K562 (cell line): ENCODE results near the gene EFHD2. TPM values are rescaled to one million over a fixed set of nuclear protein-coding genes. Genes with fewer than 3 reads are reported as not detected.
A peak's percentile ranks its signal among the peaks of the same experiment; 100 is the strongest.
"Not testable (repeated sequence)": the region's sequence is repeated elsewhere in the genome, so short reads cannot be mapped to it uniquely, and the experiment has no call there.

Experiments
- ATAC-seq: fragments of 200-7000 bp; cut with Tn5 transposase; 3 replicates; pipeline ENCODE4 v1.9.1; 2020; ENCODE audit warnings: moderate library complexity
- BruUV-seq: library from RNA; stranded (reverse); fragments of 400-500 nt; replicated peaks from 2 replicates; lab custom pipeline; 2021; lab: Mats Ljungman, UMichigan
- CTCF ChIA-PET: fragments of 300-600 bp; formaldehyde crosslinking; extraction: SDS; loops from one replicate; lab custom pipeline; 2021; ENCODE audit warnings: low intra/inter-chr PET ratio; lab: Yijun Ruan, JAX
- POLR2A ChIA-PET: fragments of 300-600, 350-650 bp; sonication (Branson Sonifier 250); formaldehyde crosslinking; extraction: SDS; loops from one replicate; lab custom pipeline; 2021; ENCODE audit warnings: antibody characterized with exemption, inconsistent platforms; lab: Yijun Ruan, JAX
- DNase-seq, 4 experiments: peaks; one replicate each; pipeline versions ENCODE4 v3.0.0 to v3.0.0-alpha.2; 2011 to 2018; ENCODE audit warnings: low spot score in 3 of 4, mixed read lengths in 3 of 4; ENCODE audit errors: extremely low read depth in 1 of 4
- FAIRE-seq: peaks from 2 replicates; lab custom pipeline; 2011; peaks lifted over from hg19 to GRCh38; lab: Jason Lieb, UNC
- H2AFZ ChIP-seq: 2 replicates; pipeline ENCODE4 v1.6.0; 2011; ENCODE audit warnings: low read depth, low read length, control low read depth, inconsistent platforms
- H3K27ac ChIP-seq: fragments of 200-600 bp; 3 replicates; pipeline ENCODE4 v1.8.0; 2011; ENCODE audit warnings: low read depth, mild to moderate bottlenecking, control low read depth, inconsistent platforms, low read length, moderate library complexity, mixed read lengths; ENCODE audit errors: extremely low read depth
- H3K27me3 ChIP-seq, 2 experiments: fragments of 300-600 bp in 1 of 2; 2 replicates in 1 of 2; 3 replicates in 1 of 2; pipeline versions ENCODE4 v1.6.0 to v1.8.0; 2011; ENCODE audit warnings: inconsistent platforms in 2 of 2, low read length in 2 of 2, mild to moderate bottlenecking in 1 of 2, mixed read lengths in 1 of 2, moderate library complexity in 1 of 2; ENCODE audit not compliant: control insufficient read depth in 2 of 2, insufficient read depth in 2 of 2
- H3K36me3 ChIP-seq: fragments of 300-600 bp; 3 replicates; pipeline ENCODE4 v1.8.0; 2011; ENCODE audit warnings: mild to moderate bottlenecking, low read length, inconsistent platforms; ENCODE audit not compliant: control insufficient read depth, insufficient read depth
- H3K4me1 ChIP-seq, 2 experiments: fragments of 200-600 bp in 1 of 2; replicated peaks in 1 of 2; 2 replicates in 1 of 2; 3 replicates in 1 of 2; pipeline versions ENCODE4 v1.5.1 to v1.8.0; 2011; ENCODE audit warnings: inconsistent platforms in 2 of 2, low read length in 2 of 2, mild to moderate bottlenecking in 1 of 2, mixed read lengths in 1 of 2, moderate library complexity in 1 of 2; ENCODE audit not compliant: control insufficient read depth in 2 of 2, insufficient read depth in 2 of 2
- H3K4me2 ChIP-seq: 2 replicates; pipeline ENCODE4 v1.6.1; 2011; ENCODE audit warnings: low read length, control low read depth, inconsistent platforms, mixed read lengths; ENCODE audit not compliant: insufficient read depth
- H3K4me3 ChIP-seq: fragments of 200-600 bp; sonication (generic), shearing (Covaris generic); 2 replicates; pipeline ENCODE4 v1.5.1; 2016; ENCODE audit warnings: control low read depth, inconsistent platforms
- H3K79me2 ChIP-seq: fragments of 200-600 bp; 3 replicates; pipeline ENCODE4 v1.8.0; 2011; ENCODE audit warnings: low read length, inconsistent platforms; ENCODE audit not compliant: control insufficient read depth, insufficient read depth
- H3K9ac ChIP-seq, 2 experiments: 2 replicates each; pipeline versions ENCODE4 v1.6.0 to v1.6.1; 2011; ENCODE audit warnings: low read depth in 2 of 2, low read length in 2 of 2, control low read depth in 1 of 2, inconsistent platforms in 1 of 2, mild to moderate bottlenecking in 1 of 2, mixed read lengths in 1 of 2; ENCODE audit not compliant: insufficient read depth in 1 of 2
- H3K9me1 ChIP-seq: one replicate; pipeline ENCODE4 v1.6.0; 2011; ENCODE audit warnings: inconsistent platforms, mild to moderate bottlenecking, low read length, moderate library complexity; ENCODE audit not compliant: control insufficient read depth, insufficient read depth
- H3K9me3 ChIP-seq: replicated peaks from 2 replicates; pipeline ENCODE4 v1.5.1; 2011; ENCODE audit warnings: low read depth, low read length, inconsistent platforms; ENCODE audit not compliant: control insufficient read depth, insufficient read depth
- H4K20me1 ChIP-seq: replicated peaks from 2 replicates; pipeline ENCODE4 v1.6.1; 2011; ENCODE audit warnings: low read length, inconsistent platforms, mixed read lengths; ENCODE audit not compliant: control insufficient read depth, insufficient read depth
- RAD51 ChIP-seq: fragments of 450-650 bp; IDR thresholded peaks from 2 replicates; pipeline ENCODE4 v1.7.1; 2016; ENCODE audit warnings: low read depth, mild to moderate bottlenecking, borderline replicate concordance
- ZBTB7A ChIP-seq: IDR thresholded peaks from 2 replicates; pipeline ENCODE4 v1.6.1; 2011; ENCODE audit warnings: low read depth, mild to moderate bottlenecking, low read length, moderate library complexity, borderline replicate concordance; ENCODE audit not compliant: control insufficient read depth
- WGBS: fragments of 100-300 bp; shearing (Covaris generic); methylation state at CpG from one replicate; pipeline ENCODE4 v1.1.6; 2016; ENCODE audit warnings: low coverage, mixed read lengths; ENCODE audit not compliant: insufficient coverage; ENCODE audit errors: missing lambda C conversion rate; 5-methylcytosine and 5-hydroxymethylcytosine counted together
- in situ Hi-C: fragments of 300-500 bp; cut with MboI; formaldehyde crosslinking; loops from 4 replicates; pipeline ENCODE4 v1.15.0; 2018; ENCODE audit warnings: inconsistent platforms, mixed read lengths
- intact Hi-C: fragments of 100-400 bp; cut with micrococcal nuclease; formaldehyde crosslinking; loops from 2 replicates; pipeline ENCODE4 v1.14.2; 2022
- polyA plus RNA-seq, 8 experiments: library from polyadenylated mRNA; depleted of rRNA in 4 of 8; stranded (reverse) in 5 of 8; unstranded in 3 of 8; fragments of >200 nt; fragmentation: Nextera tagmentation in 2 of 8; fragmentation: Illumina TruSeq in 1 of 8; extraction: Ambion mirVana in 2 of 8; extraction: Trizol in 1 of 8; gene quantifications; 2 replicates each; pipeline versions ENCODE4 v1.2.1 to v1.2.3, GENCODE V29; 2011 to 2014; ENCODE audit warnings: inconsistent platforms in 1 of 8, missing spikeins in 1 of 8
- total RNA-seq, 7 experiments: library from RNA; depleted of rRNA in 6 of 7; stranded (reverse); fragments of >200 nt in 6 of 7; fragmentation: Illumina TruSeq in 2 of 7; extraction: Trizol in 2 of 7; gene quantifications; 2 replicates each; pipeline versions ENCODE4 v1.2.1 to v1.2.3, GENCODE V29; 2011 to 2021; ENCODE audit warnings: low replicate concordance in 1 of 7

EFHD2 gene
- total and polyA plus RNA-seq, 9 of the 15 experiments (the other 6 are each of a cell fraction or from before 2014, with no cell fraction given): 1.7 to 73.5 (median 25.2) TPM

GRCh38 chr1:15463064-15463800 lies 53.5 kb downstream of the EFHD2 start:
- H4K20me1 ChIP-seq, BruUV-seq, ATAC-seq, H3K4me3 ChIP-seq, DNase-seq, H3K27ac ChIP-seq, H3K4me2 ChIP-seq, H3K9me3 ChIP-seq, H3K27me3 ChIP-seq, H3K36me3 ChIP-seq, H3K9me1 ChIP-seq, H2AFZ ChIP-seq, CTCF ChIA-PET, FAIRE-seq, intact Hi-C loops, in situ Hi-C loops, H3K79me2 ChIP-seq: not testable (repeated sequence)
- H3K9ac ChIP-seq: peak overlapping the region in 1 of 2 experiments; percentile 56; a peak in 1 of 4 replicates
- peaks cover 8 to 17% of the 10 kb centered on the region in 2 experiments for H3K4me1 ChIP-seq
- POLR2A ChIA-PET: interaction anchor here (0.6 kb wide), 1 partner anchor 306 kb away, joined by 3 read pairs; no protein-coding TSS in a partner anchor
- WGBS: 41% methylated on average over 9 of the region's 15 CpGs

GRCh38 chr1:15463926-15464322 lies 54.2 kb downstream of the EFHD2 start:
- Histone ChIP-seq H2AFZ (peak overlapping the region; percentile 14; the same call in 1 of the 2 replicates), H3K4me1 (peaks cover 8 to 17% of the 10 kb centered on the region in 2 experiments)
- peak; percentile 10; the same call in 1 of the 2 replicates for TF ChIP-seq RAD51
- TF ChIP-seq ZBTB7A: 0 out of 2 replicates have a peak, but pooled peaks have one; percentile 19
- 59% methylated on average over 5 of the region's 5 CpGs for WGBS
- H3K27ac ChIP-seq, H3K4me2 ChIP-seq, H3K79me2 ChIP-seq, H4K20me1 ChIP-seq, FAIRE-seq, H3K9me3 ChIP-seq, H3K9me1 ChIP-seq, in situ Hi-C loops, H3K9ac ChIP-seq, BruUV-seq, CTCF ChIA-PET, H3K4me3 ChIP-seq, H3K27me3 ChIP-seq, ATAC-seq, intact Hi-C loops, H3K36me3 ChIP-seq, DNase-seq, POLR2A ChIA-PET: not testable (repeated sequence)
